GM20000 (cell line): Measurements from ENCODE around the gene DIP2C.

ENCODE experiments used
- DNase-seq: peaks from one replicate; pipeline ENCODE4 v3.0.0; 2012; ENCODE audit warnings: low spot score
- TF ChIP-seq, protein P1 (sequence below): IDR thresholded peaks from 2 replicates; pipeline ENCODE4 v1.5.1; 2012; ENCODE audit warnings: mild to moderate bottlenecking, control low read depth; ENCODE audit errors: extremely low read depth, missing control alignments

Gene DIP2C

DNA sequence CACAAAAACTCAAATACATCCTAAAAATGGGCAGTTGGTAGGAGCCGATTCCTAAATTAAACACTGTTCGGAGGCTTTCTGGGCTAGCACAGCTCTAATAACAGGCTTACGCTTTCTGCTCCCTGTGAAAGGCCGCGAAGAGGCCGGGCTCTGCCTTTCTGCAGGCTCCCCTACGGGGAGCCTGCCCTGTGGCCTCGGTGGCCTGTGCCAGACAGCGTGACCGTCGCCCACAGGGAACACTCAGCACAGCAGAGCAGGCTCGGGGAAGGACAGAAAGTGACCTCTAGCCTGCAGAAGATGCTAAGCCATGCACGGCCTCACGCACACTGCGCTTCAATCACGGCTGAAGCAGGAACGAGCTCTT, 64.2 kb downstream of the DIP2C start:
- TF ChIP-seq, protein P1, sequence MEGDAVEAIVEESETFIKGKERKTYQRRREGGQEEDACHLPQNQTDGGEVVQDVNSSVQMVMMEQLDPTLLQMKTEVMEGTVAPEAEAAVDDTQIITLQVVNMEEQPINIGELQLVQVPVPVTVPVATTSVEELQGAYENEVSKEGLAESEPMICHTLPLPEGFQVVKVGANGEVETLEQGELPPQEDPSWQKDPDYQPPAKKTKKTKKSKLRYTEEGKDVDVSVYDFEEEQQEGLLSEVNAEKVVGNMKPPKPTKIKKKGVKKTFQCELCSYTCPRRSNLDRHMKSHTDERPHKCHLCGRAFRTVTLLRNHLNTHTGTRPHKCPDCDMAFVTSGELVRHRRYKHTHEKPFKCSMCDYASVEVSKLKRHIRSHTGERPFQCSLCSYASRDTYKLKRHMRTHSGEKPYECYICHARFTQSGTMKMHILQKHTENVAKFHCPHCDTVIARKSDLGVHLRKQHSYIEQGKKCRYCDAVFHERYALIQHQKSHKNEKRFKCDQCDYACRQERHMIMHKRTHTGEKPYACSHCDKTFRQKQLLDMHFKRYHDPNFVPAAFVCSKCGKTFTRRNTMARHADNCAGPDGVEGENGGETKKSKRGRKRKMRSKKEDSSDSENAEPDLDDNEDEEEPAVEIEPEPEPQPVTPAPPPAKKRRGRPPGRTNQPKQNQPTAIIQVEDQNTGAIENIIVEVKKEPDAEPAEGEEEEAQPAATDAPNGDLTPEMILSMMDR = no peak
- DNase-seq = no peak

DNA sequence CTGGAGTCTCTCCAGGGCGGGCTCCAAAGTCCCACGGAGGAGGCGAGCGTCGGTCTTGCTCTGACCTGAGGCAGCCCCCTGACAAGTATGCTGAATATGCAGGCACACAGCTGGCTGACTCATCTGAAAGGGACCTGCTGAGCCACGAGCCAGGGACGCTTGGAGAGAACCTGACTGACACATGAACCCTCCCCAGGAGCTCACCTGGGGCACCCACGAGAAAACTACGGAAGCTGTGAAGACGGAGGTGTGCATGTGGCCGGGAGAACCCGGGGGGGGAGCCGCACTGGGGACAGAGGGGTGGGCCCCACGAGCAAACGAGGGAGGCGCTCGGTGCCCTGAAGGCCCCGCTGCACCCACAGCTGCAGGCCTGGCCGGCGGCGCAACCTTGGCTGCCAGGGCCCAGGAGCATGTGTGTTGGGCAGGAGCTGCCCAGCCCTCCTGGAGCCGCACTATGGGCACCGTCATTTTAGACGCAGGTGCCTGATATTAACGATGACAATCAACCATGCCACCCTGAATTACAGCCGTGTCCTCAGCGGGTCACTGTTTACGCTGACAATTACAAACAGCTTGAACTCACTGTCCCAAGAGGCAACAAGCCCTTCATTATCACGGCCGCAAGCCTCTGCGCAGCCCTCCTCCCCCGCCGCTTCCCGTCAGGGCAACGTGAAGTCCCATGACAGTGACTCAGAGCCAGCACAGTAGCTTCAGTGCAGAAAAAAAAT, 64.7 kb downstream of the DIP2C start:
- TF ChIP-seq, protein P1 = no peak
- no peak for DNase-seq

DNA sequence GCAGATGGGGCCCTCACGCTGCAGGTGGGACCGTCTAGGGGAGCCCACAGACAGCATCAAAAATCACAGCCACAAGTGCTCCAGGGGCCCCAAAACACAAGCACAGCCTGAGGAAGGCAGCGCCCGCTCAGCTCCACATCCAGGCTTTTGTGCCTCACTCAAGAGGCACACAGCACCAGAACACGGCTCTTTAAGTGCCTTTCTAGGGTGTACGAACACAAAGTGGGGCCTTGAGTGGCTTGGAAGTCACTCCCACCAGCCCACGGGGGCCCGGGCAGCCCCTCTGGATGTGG, 65.2 kb downstream of the DIP2C start:
- no peak for DNase-seq
- TF ChIP-seq, protein P1 = no peak

DNA sequence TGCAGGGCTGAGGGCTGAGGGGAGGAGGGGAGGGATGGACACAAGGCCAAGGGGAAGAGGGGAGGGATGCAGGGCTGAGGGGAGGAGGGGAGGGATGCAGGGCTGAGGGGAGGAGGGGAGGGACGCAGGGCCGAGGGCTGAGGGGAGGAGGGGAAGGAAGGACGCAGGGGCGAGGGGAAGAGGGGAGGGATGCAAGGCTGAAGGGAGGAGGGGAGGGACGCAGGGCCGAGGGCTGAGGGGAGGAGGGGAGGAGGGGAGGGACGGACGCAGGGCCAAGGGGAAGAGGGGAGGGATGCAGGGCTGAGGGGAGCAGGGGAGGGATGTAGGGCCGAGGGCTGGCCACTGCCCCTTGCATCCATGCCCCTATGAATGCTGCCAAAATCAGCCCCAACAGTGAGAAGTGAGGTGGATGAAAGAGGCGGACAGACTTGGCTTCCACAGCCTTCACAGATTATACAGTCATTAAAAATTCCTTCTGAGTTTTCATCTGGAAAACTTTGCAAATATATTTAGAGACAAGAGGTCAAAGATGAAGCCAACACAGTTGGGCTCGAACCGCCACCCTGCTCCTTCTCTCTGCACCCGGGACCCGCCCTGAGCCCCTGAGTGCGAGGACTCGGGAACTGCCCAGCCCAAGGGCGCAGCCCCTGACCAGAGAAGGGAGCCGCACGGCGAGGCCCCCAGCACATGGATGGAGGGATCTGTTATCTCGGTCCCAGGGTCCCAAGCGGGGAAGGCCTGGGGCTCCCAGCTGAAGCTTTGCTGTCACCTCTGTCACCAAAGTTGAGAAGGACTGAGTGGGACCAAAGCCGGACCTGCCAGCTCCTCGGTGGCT, 65.8 kb downstream of the DIP2C start:
- TF ChIP-seq, protein P1 = no peak
- DNase-seq = no peak

DNA sequence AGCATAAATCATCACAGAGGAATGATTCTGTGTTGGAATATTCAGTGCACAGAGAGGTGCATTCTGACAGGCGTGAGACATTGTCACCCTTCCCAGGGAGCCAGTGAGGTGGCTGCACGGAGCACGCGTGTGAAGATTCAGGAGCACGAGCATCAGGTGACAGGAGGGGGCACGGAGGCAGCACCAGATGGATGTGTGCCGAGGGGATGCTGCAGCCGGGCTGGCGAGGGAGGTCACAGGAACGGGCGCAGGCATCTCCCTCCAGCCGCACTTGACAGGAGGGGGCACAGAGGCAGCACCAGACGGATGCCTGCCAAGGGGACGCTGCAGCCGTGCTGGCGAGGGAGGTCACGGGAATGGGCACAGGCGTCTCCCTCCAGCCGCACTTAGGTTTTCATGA, 66.5 kb downstream of the DIP2C start:
- TF ChIP-seq, protein P1 = no peak
- DNase-seq = no peak

DNA sequence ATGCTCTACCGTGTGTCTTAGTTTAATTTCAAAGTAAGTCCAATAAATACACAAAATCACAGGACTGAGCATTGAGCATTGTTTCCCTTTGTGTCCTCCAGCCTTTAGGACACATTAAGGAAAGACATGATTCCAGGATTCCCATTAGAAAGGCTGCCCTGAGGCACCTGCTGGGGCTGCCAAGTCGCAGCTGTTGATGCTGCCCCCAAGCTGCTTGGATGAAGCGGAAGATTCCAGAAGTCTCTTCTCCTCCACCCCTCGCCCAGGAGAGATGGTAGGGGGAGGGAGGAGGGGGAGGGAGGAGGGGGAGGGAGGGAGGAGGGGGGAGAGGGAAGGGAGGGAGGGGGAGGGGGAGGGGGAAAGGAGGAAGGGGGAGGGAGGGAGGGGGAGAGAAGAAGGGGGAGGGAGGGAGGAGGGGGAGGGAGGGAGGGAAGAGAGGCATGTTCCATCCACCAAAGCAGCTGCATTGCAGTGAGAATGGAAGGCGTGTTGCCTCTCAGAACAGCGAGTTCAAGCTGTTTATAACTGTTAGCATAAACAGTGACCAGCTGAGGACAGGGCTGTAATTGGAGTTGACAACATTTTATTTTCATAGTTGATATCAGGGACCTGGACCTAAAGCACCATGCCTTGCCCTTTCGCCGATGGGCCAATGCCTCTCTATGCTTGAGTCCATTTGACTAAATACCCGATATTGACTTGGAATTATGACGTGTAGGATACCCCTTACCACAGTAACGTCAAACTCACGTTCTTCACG, 67.3 kb downstream of the DIP2C start:
- TF ChIP-seq, protein P1 = no peak
- no peak for DNase-seq

DNA sequence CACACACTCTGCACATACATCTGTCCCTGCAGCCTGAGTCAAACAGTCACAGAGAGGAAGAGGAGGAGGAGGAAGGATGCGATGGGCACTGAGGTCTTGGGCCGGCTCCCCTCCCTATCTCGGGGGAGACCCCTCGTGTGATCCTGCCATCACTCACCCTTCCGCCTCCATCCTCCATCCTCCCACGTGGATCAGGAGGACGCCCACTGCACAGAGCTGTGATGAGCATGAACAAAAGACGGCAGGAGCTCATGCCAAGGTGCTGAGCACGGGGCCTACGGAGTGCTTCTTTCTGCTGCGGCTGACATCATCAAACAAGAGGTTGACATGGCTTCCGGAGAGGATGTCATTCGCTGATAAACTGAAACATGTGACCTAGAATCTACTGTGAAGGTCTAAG, 68.0 kb downstream of the DIP2C start:
- TF ChIP-seq, protein P1 = no peak
- DNase-seq = no peak
